ENCODE measurements around the gene NOL12.

Gene NOL12

DNA sequence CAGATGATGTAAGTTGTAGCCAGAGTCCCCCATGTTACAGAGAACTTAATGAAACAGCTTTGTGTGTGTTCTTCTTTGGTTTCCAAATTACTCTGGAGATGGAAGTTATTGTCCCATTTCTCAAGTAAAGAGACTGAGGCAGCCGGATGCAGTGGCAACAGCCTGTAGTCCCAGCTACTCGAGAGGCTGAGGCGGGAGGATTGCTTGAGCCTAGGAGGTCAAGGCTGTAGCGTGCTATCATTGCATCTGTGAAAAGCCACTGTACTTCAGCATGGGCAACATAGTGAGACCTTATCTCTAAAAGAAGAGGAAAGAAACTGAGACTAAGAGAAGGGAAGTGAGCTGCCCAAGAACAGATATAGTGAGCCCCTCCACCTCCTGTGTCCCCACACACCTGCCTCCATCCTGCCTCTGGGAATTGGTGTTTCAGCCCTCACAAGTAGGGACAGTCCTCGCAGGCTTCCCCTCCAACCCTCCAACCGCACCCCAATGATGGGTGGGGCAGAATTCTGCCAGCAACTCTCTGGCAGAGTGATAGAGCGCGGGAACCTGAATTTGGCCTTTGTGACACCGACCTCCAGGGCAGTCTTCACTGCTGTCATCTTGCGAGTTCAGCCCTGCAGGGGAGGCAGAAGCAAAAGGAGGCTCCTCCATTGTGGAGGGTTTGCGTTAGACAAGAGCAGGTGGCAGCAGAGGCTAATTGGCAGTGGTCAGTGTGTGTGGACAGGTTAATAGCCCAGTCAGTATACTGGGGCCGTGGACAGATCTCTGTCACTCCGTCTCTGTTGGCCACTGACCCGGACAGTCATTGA is 26.0 kb upstream of the NOL12 start:
- no peak for DNase-seq

- DNase-seq = no peak
Observed at GRCh38 chr22:37660709-37661045, 25.5 kb upstream of the NOL12 start.

DNA sequence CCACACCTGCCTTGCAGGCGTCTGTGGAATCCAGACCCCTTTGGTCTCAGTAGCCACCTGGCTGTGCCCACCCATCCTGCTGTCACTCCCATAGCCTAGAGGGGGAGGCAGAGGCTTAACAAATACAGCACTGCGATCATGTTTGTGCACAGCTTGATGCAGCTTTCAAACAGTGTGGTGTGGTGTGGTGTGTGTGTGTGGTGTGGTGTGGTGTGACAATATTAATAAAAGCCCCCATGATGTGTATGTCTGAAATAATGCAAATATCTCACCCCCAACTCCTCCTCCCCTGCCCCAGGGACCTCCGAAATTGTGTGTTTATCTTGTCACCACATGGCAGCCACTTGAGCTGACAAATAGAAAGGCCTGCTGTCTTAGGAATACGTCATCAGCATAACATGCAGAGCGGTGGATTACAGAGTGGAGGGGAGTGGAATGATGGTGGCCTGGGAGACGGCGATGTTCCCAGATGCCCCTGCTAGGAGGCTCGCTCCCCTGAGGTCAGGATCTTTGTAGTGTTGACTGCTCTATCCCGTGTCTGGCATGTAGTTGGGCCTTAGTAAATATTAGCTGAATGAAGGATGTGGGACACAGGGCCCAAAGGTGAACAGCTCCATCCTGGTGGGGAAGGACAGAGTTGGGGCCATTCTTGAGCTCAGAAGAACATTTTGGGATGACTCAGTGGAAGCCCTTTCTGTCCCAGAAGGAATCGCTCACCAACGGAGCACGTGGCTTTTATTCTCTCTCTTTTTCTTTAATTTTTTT is 24.8 kb upstream of the NOL12 start:
- DNase-seq = peak in 1 of 2 experiments; percentile 40

DNA sequence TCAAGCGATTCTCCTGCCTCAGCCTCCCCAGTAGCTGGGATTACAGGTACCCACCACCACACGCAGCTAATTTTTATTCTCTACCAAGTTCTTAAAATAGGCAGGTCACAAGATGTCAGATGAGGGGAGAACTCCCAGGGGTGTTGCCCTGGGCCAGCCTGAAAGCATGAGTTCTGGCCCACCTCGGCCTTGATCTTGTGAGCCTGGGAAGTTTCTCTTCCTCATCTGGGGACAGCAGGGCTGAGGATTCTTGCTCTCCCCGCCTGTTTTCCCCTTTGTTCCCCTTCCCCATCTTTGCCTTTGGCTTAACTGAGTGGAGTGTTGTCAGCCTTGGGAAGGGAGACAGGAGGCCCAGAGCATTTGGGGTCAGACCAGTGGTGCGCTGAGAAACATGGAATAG is 24.1 kb upstream of the NOL12 start:
- no peak for DNase-seq

DNA sequence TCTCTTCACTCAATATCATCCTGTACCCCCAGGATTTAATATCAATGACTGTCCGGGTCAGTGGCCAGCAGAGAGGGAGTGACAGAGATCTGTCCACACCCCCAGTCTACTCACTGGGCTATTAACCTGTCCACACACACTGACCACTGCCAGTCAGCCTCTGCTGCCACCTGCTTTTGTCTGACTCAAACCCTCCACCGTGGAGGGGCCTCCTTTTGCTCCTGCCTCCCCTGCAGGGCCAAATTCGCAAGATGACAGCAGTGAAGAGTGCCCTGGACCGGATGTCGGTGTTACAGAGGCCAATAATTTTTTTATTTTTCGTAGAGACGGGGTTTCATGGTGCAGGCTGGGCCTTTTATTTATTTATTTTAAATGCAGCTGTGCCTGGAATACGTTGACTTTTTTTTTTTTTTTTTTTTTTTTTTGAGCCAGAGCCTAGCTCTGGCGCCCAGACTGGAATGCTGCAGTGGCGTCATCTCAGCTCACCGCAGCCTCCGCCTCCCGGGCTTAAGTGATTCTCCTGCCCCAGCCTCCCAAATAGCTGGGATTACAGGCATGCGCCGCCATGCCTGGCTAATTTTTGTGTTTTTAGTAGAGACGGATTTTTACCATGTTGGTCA is 22.5 kb upstream of the NOL12 start:
- no peak for DNase-seq

- DNase-seq = no peak
Observed at GRCh38 chr22:37664249-37665101, 21.7 kb upstream of the NOL12 start.

GRCh38 chr22:37665487-37665886 is 20.7 kb upstream of the NOL12 start:
- DNase-seq = no peak

DNA sequence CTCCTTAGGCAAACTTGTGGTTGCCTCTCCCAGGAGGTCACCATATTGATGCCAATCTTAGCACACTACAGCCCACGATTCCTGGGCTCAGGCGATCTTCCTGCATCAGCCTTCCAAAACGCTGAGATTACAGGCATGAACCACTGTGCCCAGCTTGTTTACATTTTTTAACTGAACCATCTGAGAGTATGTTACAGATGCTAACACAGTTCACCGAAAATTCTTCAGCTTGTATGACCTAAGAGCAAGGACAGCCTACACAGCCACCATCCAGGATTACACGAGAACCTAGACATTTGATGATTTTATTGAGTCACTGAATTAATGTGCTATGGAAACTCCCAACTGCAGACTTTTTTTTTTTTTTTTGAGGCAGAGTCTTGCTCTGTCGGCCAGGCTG is 16.6 kb upstream of the NOL12 start:
- no peak for DNase-seq

GRCh38 chr22:37672206-37672919 is 13.8 kb upstream of the NOL12 start:
- DNase-seq = no peak

DNA sequence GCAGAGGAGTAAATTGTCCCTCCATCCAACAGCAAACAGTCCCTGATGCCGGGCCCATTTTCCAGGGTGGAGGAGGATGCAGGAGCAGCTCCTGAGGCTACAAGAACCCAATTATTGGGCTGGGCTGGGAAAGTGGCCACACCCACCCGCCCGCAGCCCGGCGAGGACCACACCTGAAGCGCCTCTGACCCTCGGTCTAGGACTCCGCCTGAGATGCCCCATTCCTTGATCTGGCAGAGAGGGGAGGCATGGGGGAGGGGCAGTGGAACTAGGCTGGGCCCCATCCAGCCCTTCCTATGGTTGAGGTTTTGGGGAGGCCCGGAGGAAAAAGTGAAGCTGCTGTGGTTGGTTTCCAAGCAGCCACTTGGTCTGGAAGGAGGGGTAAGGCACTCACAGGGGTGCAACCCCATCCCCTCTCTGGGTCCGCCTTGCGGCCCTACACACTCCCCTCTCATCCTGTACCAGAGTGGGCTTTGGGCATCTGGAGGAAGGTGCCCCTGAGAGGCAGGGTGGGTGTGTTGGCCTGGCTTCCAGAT is 13.2 kb upstream of the NOL12 start:
- DNase-seq = peak; percentile 13 to 34

- no peak for DNase-seq
Observed at GRCh38 chr22:37674248-37674647, 11.9 kb upstream of the NOL12 start.

- DNase-seq = peak; percentile 74 to 78
Observed at GRCh38 chr22:37674951-37675929, 10.9 kb upstream of the NOL12 start, which contains the start of gene LGALS1. Gene LGALS1, plus strand, starts transcription at chr22:37675636. Its CDS starts 67 bp downstream, at chr22:37675703.

DNA sequence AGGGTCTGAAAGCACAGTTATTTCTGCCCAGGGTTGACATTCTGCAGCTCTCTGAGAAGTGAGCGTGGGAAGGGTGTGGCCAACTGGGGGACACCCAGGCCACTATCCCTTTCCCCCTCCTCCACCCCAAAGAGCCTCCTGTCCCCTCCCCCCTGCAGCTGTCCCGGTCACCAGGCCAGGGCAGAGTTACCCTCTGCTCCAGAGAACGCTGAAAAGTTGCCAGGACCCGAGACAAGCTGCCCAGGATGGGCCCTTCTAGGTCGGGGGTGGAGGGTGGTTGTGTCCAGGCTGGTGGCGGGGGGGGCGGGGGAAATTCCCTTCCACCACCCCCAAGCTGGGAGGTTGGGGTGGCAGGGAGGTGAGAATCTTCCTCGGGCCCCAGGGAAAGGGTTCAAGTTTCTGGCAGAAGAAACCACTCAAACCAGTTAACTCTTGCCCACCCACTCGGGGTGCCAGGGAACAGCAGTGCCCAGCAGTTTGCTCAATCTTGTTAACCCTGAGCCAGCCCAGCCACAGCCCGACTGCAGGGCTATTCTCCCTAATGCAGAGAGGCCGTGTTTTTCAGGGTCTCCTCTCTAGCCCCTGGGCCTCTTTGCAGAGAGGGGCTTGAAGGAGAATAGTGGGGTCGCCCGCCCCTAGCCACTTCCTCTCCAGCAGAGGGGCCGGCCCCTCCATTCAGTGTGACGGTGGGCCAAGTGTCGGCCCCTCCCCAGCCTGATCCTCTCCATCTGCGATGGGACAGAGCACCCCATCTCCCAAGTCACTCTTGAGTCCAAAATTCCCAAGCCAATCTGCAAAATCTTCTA is 10.0 kb upstream of the NOL12 start:
- peak in 1 of 2 experiments; percentile 9 for DNase-seq

DNA sequence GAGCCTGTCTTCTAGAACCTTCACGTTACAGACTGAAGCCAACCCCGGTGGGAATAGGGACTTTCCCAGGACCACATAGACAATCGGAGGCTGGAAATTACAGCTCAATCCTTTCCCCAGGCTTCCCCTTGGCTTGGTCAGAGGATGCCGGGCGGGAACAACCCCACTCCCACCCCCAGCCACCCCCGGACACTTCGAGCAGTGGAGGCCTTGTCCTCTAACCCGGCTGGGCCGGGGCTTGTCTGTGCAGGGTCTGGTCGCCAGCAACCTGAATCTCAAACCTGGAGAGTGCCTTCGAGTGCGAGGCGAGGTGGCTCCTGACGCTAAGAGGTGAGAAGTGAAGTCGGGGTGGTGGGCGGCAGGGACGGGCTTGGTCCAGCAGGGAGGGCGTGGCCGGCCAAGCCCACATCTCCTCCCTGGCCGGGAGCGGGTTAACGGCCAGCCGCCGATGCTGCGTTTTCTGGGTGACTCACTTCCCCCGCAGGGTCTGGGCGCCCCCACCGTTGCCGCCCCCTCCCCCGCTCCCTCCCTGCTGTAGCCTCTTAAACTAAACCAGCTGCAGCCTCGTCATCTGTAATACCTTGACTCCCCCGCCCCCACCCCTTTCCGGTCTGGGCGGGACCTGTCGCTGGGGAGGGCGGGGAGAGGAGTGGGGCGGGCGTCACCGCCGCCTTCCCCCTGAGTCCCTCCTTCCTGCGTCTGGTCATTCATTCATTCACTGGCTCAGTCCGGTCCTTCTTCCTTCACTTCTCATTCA is 9.2 kb upstream of the NOL12 start:
- peak; percentile 87 to 88 for DNase-seq

GRCh38 chr22:37677493-37677974 is 8.6 kb upstream of the NOL12 start:
- DNase-seq = peak in 1 of 2 experiments; percentile 78

DNA sequence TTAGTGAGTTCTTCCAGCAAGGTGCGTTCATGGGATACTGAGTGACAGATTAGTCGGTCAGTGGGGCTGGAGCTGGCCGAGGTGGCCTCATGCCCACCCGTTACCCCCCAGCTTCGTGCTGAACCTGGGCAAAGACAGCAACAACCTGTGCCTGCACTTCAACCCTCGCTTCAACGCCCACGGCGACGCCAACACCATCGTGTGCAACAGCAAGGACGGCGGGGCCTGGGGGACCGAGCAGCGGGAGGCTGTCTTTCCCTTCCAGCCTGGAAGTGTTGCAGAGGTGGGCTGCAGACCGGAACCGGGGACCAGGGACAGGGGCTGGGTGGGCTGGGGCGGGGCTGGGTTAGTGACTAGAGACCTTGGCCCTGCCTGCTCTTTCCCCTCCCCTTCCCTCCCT is 7.8 kb upstream of the NOL12 start:
- DNase-seq = no peak

DNA sequence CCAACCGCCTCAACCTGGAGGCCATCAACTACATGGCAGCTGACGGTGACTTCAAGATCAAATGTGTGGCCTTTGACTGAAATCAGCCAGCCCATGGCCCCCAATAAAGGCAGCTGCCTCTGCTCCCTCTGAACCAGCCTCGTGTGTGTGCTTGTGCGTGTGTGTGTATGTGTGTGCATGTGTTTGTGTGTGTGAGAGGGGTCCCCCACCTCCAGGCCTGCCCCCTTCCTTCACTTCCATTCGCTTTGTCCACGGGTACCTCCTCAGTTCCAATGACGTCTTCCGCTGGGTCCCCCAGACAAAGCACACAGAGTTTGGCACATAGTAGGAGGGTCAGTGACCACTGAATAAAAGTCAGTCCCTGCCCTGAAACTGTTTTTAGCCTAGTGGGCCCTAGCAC is 6.5 kb upstream of the NOL12 start:
- DNase-seq = no peak

- DNase-seq = no peak
Observed at GRCh38 chr22:37680191-37680851, 5.8 kb upstream of the NOL12 start.
